Measurements from ENCODE around the gene WFDC8. TPM values are rescaled to one million over a fixed set of nuclear protein-coding genes. Genes with fewer than 3 reads are reported as not detected.

WFDC8 gene
- total RNA-seq, 1 donor from 2014 or later, result not detected

DNA sequence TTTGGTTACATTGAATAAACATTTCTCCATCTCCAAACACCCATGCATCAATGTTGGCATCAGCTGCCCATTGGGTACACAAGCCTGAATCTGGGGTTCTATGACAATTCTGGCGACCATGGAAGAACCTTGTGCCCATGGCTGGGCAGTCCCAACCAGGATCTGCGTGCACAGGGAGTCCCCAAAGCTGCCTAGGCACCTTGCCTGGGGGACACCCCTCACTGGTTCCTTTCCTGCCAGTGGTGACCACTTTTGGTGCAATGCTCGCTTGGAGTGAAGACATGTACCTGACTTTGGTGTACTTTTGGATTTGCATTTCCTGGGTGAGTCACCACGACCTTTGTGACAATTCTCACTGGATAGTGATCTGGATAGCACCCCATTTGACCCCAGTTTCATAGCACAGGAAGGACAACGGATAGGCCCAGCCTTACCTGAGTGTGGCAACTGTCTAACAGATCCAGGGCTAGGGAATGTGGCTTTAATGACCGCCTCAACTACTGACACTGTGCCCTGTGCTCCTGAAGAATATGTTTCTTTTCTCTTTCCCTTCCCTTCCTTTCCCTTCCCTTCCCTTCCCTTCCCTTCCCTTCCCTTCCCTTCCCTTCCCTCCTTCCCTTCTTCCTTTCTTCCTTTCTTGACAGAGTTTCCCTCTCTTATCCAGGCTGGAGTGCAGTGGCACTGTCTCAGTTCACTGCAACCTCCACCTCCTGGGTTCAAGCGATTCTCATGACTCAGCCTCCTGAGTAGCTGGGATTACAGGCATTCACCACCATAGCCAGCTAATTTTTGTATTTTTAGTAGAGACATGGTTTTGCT is 70.8 kb downstream of the WFDC8 start:
- FAIRE-seq, result no peak
- DNase-seq (ENCODE audit: low read depth), result no peak
- Histone ChIP-seq H3K4me3 (ENCODE audit: low read depth, low read length) (no peak overlapping the region), H3K27me3 (ENCODE audit: control insufficient read depth, insufficient read depth, low read length) (peaks cover 1% of the 10 kb centered on the region), H3K36me3 (ENCODE audit: control insufficient read depth, insufficient read depth, low read length) (no peaks in the 10 kb centered on the region)
- TF ChIP-seq, protein P1, sequence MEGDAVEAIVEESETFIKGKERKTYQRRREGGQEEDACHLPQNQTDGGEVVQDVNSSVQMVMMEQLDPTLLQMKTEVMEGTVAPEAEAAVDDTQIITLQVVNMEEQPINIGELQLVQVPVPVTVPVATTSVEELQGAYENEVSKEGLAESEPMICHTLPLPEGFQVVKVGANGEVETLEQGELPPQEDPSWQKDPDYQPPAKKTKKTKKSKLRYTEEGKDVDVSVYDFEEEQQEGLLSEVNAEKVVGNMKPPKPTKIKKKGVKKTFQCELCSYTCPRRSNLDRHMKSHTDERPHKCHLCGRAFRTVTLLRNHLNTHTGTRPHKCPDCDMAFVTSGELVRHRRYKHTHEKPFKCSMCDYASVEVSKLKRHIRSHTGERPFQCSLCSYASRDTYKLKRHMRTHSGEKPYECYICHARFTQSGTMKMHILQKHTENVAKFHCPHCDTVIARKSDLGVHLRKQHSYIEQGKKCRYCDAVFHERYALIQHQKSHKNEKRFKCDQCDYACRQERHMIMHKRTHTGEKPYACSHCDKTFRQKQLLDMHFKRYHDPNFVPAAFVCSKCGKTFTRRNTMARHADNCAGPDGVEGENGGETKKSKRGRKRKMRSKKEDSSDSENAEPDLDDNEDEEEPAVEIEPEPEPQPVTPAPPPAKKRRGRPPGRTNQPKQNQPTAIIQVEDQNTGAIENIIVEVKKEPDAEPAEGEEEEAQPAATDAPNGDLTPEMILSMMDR (IDR thresholded peaks at IDR 0.05; ENCODE audit: insufficient read depth, low read length, severe bottlenecking), result no peak

DNA sequence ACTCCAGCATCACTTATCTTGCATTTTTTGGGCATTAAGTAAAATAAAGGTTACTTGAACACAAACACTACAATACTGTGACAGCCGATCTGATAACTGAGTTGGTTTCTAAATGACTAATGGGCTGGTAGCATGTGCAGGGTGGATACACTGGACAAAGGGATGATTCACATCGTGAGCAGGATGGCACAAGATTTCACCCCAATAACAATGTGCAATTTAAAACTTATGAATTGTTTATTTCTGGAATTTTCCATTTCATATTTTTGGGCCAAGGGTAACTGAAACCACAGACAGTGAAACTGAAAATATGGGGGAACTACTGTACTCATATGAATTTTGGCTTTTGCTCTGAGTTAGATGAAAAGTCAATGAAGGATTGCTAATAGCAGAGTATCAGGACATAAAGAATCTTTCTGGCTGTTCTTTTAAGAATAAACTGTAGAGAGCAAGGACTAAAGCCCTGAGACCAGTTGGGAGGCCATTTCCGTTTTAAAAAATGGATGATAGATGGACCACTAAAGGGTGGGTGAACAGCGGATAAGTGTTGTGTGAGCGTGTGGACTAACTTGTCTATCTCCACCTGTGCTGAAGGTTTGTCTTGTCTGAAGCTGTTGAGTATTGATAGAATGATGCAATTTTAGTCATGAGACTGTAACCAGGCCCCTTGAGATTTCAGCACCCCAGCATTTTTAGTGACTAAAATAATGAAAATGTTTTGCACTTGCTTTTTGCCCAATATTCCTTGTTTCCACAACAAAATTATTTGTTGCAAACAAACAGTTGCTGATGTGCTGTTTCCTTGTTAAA is 71.9 kb downstream of the WFDC8 start:
- Histone ChIP-seq H3K36me3 (ENCODE audit: control insufficient read depth, insufficient read depth, low read length) (no peaks in the 10 kb centered on the region), H3K27me3 (ENCODE audit: control insufficient read depth, insufficient read depth, low read length) (peaks cover 1% of the 10 kb centered on the region), H3K4me3 (ENCODE audit: low read depth, low read length) (no peak overlapping the region)
- DNase-seq (ENCODE audit: low read depth), result peak; percentile 83
- TF ChIP-seq, protein P1 (IDR thresholded peaks at IDR 0.05; ENCODE audit: insufficient read depth, low read length, severe bottlenecking), result no peak
- no peak for FAIRE-seq

DNA sequence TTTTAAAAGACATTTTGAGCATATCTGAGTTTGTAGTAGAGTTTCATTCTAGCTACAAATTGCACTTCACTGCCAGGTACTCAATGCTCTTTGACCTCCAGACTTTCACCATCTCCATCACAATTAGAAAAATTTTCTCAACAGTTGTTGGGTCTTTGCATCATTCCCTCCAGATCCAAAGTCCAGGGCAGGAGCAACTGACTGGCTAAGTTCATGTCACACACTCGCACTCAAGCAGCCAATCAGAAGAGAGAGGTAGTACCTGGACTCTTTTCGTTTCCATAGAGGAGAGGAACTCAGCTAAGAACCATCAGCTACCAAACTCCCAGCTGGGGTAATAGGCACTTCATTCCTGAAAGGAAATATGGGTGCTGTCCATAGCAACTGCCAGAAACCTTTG is 72.7 kb downstream of the WFDC8 start:
- no peak for DNase-seq (ENCODE audit: low read depth)
- no peaks in the 10 kb centered on the region for H3K36me3 ChIP-seq (ENCODE audit: control insufficient read depth, insufficient read depth, low read length)
- TF ChIP-seq, protein P1 (IDR thresholded peaks at IDR 0.05; ENCODE audit: insufficient read depth, low read length, severe bottlenecking), result no peak
- H3K27me3 ChIP-seq (ENCODE audit: control insufficient read depth, insufficient read depth, low read length), result peaks cover 1% of the 10 kb centered on the region
- peak; percentile 50 for FAIRE-seq
- no peak overlapping the region for H3K4me3 ChIP-seq (ENCODE audit: low read depth, low read length)

- H3K36me3 ChIP-seq (ENCODE audit: control insufficient read depth, insufficient read depth, low read length), result no peaks in the 10 kb centered on the region
- no peak for FAIRE-seq
- H3K4me3 ChIP-seq (ENCODE audit: low read depth, low read length), result no peak overlapping the region
- DNase-seq (ENCODE audit: low read depth), result no peak
- TF ChIP-seq, protein P1 (IDR thresholded peaks at IDR 0.05; ENCODE audit: insufficient read depth, low read length, severe bottlenecking), result no peak
- peaks cover 1% of the 10 kb centered on the region for H3K27me3 ChIP-seq (ENCODE audit: control insufficient read depth, insufficient read depth, low read length)
Measured at GRCh38 chr20:45503403-45503802, 75.7 kb downstream of the WFDC8 start.

GRCh38 chr20:45502561-45502960 is 76.5 kb downstream of the WFDC8 start:
- DNase-seq (ENCODE audit: low read depth) (no peak), FAIRE-seq (no peak)
- TF ChIP-seq, protein P1 (IDR thresholded peaks at IDR 0.05; ENCODE audit: insufficient read depth, low read length, severe bottlenecking), result no peak
- Histone ChIP-seq H3K36me3 (ENCODE audit: control insufficient read depth, insufficient read depth, low read length) (no peaks in the 10 kb centered on the region), H3K27me3 (ENCODE audit: control insufficient read depth, insufficient read depth, low read length) (peaks cover 1% of the 10 kb centered on the region), H3K4me3 (ENCODE audit: low read depth, low read length) (no peak overlapping the region)

Other genes starting within 250 kb of the WFDC8 start
- gene SDC4, start 230.9 kb downstream of the WFDC8 start, total RNA-seq, result 211 and 272 TPM in 2 replicates
- 12.0 and 17.9 TPM in 2 replicates for gene SYS1, start 216.1 kb downstream of the WFDC8 start, total RNA-seq
- 0.13 TPM in 1 of 2 replicates, not detected in the other for gene TP53TG5, start 201.0 kb downstream of the WFDC8 start, total RNA-seq
- 12.9 and 18.2 TPM in 2 replicates for gene DBNDD2, start 171.0 kb downstream of the WFDC8 start, total RNA-seq
- 14.7 and 20.1 TPM in 2 replicates for gene PIGT, start 163.1 kb downstream of the WFDC8 start, total RNA-seq
- not detected in 2 replicates for gene WFDC2, start 109.5 kb downstream of the WFDC8 start, total RNA-seq
- gene SPINT3, start 63.7 kb downstream of the WFDC8 start, total RNA-seq, result not detected in 2 replicates
- not detected in 2 replicates for gene WFDC6, start 39.8 kb downstream of the WFDC8 start, total RNA-seq
- gene EPPIN, start 31.9 kb downstream of the WFDC8 start, total RNA-seq, result not detected in 2 replicates
- gene WFDC10A, start 50.5 kb upstream of the WFDC8 start, total RNA-seq, result not detected in 2 replicates
- gene WFDC9, start 52.0 kb upstream of the WFDC8 start, total RNA-seq, result not detected in 2 replicates
- gene WFDC11, start 91.0 kb upstream of the WFDC8 start, total RNA-seq, result not detected in 2 replicates
- not detected in 2 replicates for gene WFDC13, start 122.8 kb upstream of the WFDC8 start, total RNA-seq
- not detected in 2 replicates for gene WFDC10B, start 125.7 kb upstream of the WFDC8 start, total RNA-seq
- gene SPINT4, start 143.1 kb upstream of the WFDC8 start, total RNA-seq, result not detected in 2 replicates
- gene WFDC3, start 212.6 kb upstream of the WFDC8 start, total RNA-seq, result not detected in 2 replicates
- 13.4 and 14.1 TPM in 2 replicates for gene DNTTIP1, start 212.7 kb upstream of the WFDC8 start, total RNA-seq
- 0.26 and 1.8 TPM in 2 replicates for gene UBE2C, start 233.4 kb upstream of the WFDC8 start, total RNA-seq
- 0.38 TPM in 1 of 2 replicates, not detected in the other for gene TNNC2, start 248.0 kb upstream of the WFDC8 start, total RNA-seq